Brain microvascular endothelial cell (primary cell): ENCODE data around the gene LDHA.

Experiments
- DNase-seq: peaks from one replicate; pipeline ENCODE4 v3.0.0-alpha.2; 2020
- H3K27ac ChIP-seq: fragments of 250-450 bp; sonication (Bioruptor Pico); 2 replicates; pipeline ENCODE4 v1.5.1; 2020; ENCODE audit warnings: mild to moderate bottlenecking, moderate library complexity
- H3K27me3 ChIP-seq: fragments of 250-450 bp; sonication (Bioruptor Pico); replicated peaks from 2 replicates; pipeline ENCODE4 v1.5.1; 2020; ENCODE audit warnings: mild to moderate bottlenecking
- H3K36me3 ChIP-seq: fragments of 250-450 bp; sonication (Bioruptor Pico); replicated peaks from 2 replicates; pipeline ENCODE4 v1.5.1; 2020; ENCODE audit warnings: mild to moderate bottlenecking
- H3K4me3 ChIP-seq: 2 replicates; pipeline ENCODE4 v1.5.1; 2011; ENCODE audit warnings: low read depth, mild to moderate bottlenecking, control low read depth, low read length, moderate library complexity
- in situ Hi-C: cut with HindIII; loops from 2 replicates; pipeline ENCODE4 v1.10.0; 2017; ENCODE audit warnings: low sequenced_read_pairs, low pct_ligation_motif_present
- TF ChIP-seq, protein P1 (sequence below): IDR thresholded peaks from 2 replicates; pipeline ENCODE4 v1.5.1; 2011; ENCODE audit warnings: low read depth, mild to moderate bottlenecking, moderate library complexity, low read length, control low read depth, inconsistent platforms; ENCODE audit errors: missing control alignments

Gene LDHA

DNA sequence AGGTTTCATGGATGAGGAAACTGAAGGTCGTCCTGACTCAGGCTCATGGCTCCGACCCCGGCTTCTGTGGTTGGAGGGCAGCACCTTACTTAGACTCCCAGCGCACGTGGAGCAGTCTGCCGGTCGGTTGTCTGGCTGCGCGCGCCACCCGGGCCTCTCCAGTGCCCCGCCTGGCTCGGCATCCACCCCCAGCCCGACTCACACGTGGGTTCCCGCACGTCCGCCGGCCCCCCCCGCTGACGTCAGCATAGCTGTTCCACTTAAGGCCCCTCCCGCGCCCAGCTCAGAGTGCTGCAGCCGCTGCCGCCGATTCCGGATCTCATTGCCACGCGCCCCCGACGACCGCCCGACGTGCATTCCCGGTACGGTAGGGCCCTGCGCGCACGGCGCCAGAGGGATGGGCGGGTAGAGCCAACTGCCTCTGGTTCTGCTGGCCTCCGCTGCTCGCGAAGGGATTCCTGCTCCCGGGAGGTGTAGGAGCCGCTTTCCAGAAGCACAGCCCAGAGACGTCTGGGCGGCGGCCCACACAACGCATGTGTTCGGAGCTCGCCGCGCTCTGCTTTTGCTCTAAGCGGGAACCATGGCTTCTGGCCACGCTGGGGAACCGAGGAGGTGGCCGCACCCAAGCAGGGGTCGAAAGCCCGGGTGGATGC is at the start of gene LDHA:
Gene LDHA (plus strand): TSS at position 289 of the 653 bp plus-strand sequence. CDS start 2,280 bp downstream, outside the sequence.
- Histone ChIP-seq H3K27me3 (no peaks in the 10 kb centered on the region), H3K4me3 (peak within 1 kb of the TSS; percentile 96), H3K36me3 (peaks cover 29% of the 10 kb centered on the region), H3K27ac (peak within 1 kb of the TSS; percentile 62)
- in situ Hi-C loops, result no loop called here
- peak; percentile 96 for DNase-seq
- TF ChIP-seq, protein P1, sequence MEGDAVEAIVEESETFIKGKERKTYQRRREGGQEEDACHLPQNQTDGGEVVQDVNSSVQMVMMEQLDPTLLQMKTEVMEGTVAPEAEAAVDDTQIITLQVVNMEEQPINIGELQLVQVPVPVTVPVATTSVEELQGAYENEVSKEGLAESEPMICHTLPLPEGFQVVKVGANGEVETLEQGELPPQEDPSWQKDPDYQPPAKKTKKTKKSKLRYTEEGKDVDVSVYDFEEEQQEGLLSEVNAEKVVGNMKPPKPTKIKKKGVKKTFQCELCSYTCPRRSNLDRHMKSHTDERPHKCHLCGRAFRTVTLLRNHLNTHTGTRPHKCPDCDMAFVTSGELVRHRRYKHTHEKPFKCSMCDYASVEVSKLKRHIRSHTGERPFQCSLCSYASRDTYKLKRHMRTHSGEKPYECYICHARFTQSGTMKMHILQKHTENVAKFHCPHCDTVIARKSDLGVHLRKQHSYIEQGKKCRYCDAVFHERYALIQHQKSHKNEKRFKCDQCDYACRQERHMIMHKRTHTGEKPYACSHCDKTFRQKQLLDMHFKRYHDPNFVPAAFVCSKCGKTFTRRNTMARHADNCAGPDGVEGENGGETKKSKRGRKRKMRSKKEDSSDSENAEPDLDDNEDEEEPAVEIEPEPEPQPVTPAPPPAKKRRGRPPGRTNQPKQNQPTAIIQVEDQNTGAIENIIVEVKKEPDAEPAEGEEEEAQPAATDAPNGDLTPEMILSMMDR, result no peak

DNA sequence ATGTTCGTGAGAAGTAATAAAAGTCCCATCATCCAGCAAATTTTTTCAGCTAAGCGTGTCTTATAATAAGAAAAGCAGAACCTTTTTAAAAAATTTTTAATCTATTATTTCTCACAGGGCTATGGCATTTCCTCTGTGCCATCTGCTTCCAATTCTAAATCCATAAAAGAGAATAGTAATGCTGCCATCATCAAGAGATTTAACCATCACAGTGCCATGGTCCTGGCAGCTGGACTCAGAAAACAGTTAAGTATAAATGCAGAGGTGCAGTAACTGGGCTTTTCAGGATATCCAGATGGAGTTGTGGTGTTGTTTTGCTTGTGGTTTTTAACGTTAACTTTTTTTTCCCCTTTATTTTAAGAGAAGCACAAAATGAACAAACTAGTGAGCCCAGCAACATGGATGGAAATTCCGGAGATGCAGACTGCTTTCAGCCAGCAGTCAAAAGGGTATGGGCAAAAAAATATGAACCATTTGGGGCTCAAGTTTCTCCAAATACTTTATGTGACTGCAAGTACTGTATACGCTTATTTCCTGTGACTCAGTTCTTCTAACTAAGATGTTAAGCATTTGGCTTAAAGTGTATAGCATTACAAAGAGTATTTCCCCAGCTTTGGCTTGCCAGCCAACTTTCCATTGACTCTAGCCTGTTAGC is 46.8 kb upstream of the LDHA start:
- peaks cover 17% of the 10 kb centered on the region for H3K36me3 ChIP-seq
- no peak overlapping the region for H3K4me3 ChIP-seq
- peak overlapping the region; percentile 59 for H3K27ac ChIP-seq
- DNase-seq, result peak; percentile 48
- in situ Hi-C loops, result no loop called here
- TF ChIP-seq, protein P1, result no peak
- no peaks in the 10 kb centered on the region for H3K27me3 ChIP-seq

DNA sequence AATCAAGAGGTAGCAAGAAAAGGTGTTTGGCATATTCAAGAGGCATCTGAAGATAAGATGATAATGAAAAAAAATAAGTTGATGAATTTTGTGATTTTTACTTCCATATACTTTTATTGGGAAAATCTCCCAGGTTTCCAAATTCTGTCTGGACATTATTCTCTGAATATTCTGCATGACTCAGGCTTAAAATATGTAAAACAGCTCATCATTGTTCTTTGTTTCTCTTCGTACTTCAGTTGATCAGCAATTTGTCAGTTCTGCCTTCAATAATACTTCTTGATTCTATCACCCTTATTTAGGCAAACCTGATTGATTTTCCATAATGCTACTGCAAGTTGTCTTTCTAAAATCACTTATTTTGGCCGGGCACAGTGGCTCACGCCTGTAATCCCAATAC is 41.8 kb upstream of the LDHA start:
- Histone ChIP-seq H3K36me3 (peaks cover 16% of the 10 kb centered on the region), H3K27me3 (no peaks in the 10 kb centered on the region), H3K4me3 (no peak overlapping the region), H3K27ac (no peak overlapping the region)
- in situ Hi-C loops, result no loop called here
- TF ChIP-seq, protein P1, result no peak
- DNase-seq, result no peak

DNA sequence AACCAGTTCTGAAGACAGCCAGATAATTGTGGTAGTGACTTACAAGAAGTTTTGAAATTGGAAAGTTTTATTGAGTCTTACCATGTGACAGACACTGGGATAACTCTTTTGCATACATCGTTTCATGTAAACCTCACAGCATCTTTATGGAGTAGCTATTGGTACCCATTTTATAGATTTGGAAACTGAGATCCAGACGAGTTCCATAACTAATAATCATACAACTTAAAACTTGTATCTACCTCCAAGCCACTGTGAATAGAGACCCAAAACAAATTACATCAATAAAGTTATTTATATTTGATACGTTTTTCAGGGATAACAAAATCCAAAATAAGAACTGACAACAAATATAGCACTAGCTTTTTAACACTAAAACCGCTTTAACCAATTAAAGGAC is 35.7 kb upstream of the LDHA start:
- Histone ChIP-seq H3K36me3 (peaks cover 33% of the 10 kb centered on the region), H3K27me3 (no peaks in the 10 kb centered on the region), H3K27ac (no peak overlapping the region), H3K4me3 (no peak overlapping the region)
- TF ChIP-seq, protein P1, result no peak
- in situ Hi-C loops, result no loop called here
- DNase-seq, result no peak

DNA sequence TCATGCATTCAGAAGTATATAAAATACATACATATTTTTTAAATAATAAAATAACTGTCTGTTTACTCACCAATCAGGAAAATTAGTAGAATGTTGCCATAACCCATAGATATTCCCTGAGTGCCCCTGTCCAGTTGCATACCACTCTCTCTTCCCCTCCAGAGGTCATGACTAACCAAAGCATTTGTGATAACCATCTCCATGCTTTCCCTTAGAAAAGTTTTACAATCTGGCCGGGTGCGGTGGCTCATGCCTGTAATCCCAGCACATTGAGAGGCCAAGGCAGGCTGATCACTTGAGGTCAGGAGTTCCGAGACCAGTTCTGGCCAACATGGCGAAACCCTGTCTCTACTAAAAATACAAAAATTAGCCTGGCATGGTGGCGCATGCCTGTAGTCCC is 33.2 kb upstream of the LDHA start:
- Histone ChIP-seq H3K36me3 (peaks cover 39% of the 10 kb centered on the region), H3K4me3 (no peak overlapping the region), H3K27me3 (no peaks in the 10 kb centered on the region), H3K27ac (no peak overlapping the region)
- in situ Hi-C loops, result no loop called here
- TF ChIP-seq, protein P1, result no peak
- DNase-seq, result no peak
